Karpas-422 (cell line): ENCODE data around the gene CASP1. TPM values are rescaled to one million over a fixed set of nuclear protein-coding genes. Genes with fewer than 3 reads are reported as not detected.
A peak's percentile ranks its signal among the peaks of the same experiment; 100 is the strongest.
"Not testable (repeated sequence)": the region's sequence is repeated elsewhere in the genome, so short reads cannot be mapped to it uniquely, and the experiment has no call there.

ENCODE experiments used
- DNase-seq: peaks from one replicate; pipeline ENCODE4 v3.0.0-alpha.2; 2015
- H2AFZ ChIP-seq: fragments of 200-600 bp; sonication (generic); 2 replicates; pipeline ENCODE4 v1.6.1; 2014; ENCODE audit warnings: antibody characterized with exemption, low read length, mixed read lengths
- H3K27ac ChIP-seq: fragments of 200-600 bp; sonication (generic); 2 replicates; pipeline ENCODE4 v1.5.1; 2014; ENCODE audit warnings: mild to moderate bottlenecking, low read length, moderate library complexity
- H3K27me3 ChIP-seq: fragments of 200-600 bp; sonication (generic); 2 replicates; pipeline ENCODE4 v1.6.1; 2014; ENCODE audit warnings: low read length, mixed read lengths
- H3K36me3 ChIP-seq: fragments of 200-600 bp; sonication (generic); 2 replicates; pipeline ENCODE4 v1.6.1; 2014; ENCODE audit warnings: low read length, mixed read lengths; ENCODE audit not compliant: insufficient read depth
- H3K4me1 ChIP-seq: fragments of 200-600 bp; sonication (generic); 2 replicates; pipeline ENCODE4 v1.6.1; 2014; ENCODE audit warnings: mild to moderate bottlenecking, low read length, mixed read lengths
- H3K4me2 ChIP-seq: fragments of 200-600 bp; sonication (generic); 2 replicates; pipeline ENCODE4 v1.6.1; 2014; ENCODE audit warnings: low read length, low read depth, mild to moderate bottlenecking; ENCODE audit not compliant: poor library complexity, severe bottlenecking
- H3K4me3 ChIP-seq: fragments of 200-600 bp; sonication (generic); 2 replicates; pipeline ENCODE4 v1.5.1; 2014; ENCODE audit warnings: mild to moderate bottlenecking, antibody characterized with exemption, low read length, mixed read lengths
- H3K79me2 ChIP-seq: fragments of 200-600 bp; sonication (generic); 2 replicates; pipeline ENCODE4 v1.6.1; 2014; ENCODE audit warnings: mild to moderate bottlenecking, low read length, mixed read lengths
- H3K9ac ChIP-seq: fragments of 200-600 bp; sonication (generic); 2 replicates; pipeline ENCODE4 v1.6.0; 2014; ENCODE audit warnings: low read length
- H3K9me2 ChIP-seq: fragments of 200-600 bp; sonication (generic), shearing (Covaris generic); replicated peaks from 2 replicates; pipeline ENCODE4 v1.6.0; 2014; ENCODE audit warnings: mild to moderate bottlenecking, low read length, moderate library complexity; ENCODE audit not compliant: insufficient read depth
- H3K9me3 ChIP-seq: fragments of 300-700, 200-600 bp; sonication (generic); 2 replicates; pipeline ENCODE4 v1.6.1; 2014; ENCODE audit warnings: low read length, mixed read lengths
- H4K20me1 ChIP-seq: fragments of 200-600 bp; sonication (generic); 2 replicates; pipeline ENCODE4 v1.6.1; 2014; ENCODE audit warnings: mild to moderate bottlenecking, antibody characterized with exemption, low read length, low read depth; ENCODE audit not compliant: insufficient read depth
- total RNA-seq: library from RNA; depleted of rRNA; stranded (reverse); fragments of >200 nt; shearing (Covaris generic); gene quantifications from 2 replicates; pipeline ENCODE4 v1.2.3, GENCODE V29; 2014; ENCODE audit warnings: low replicate concordance; rRNA removed

The CASP1 gene
- total RNA-seq, result 3.9 and 8.0 TPM in 2 replicates

DNA sequence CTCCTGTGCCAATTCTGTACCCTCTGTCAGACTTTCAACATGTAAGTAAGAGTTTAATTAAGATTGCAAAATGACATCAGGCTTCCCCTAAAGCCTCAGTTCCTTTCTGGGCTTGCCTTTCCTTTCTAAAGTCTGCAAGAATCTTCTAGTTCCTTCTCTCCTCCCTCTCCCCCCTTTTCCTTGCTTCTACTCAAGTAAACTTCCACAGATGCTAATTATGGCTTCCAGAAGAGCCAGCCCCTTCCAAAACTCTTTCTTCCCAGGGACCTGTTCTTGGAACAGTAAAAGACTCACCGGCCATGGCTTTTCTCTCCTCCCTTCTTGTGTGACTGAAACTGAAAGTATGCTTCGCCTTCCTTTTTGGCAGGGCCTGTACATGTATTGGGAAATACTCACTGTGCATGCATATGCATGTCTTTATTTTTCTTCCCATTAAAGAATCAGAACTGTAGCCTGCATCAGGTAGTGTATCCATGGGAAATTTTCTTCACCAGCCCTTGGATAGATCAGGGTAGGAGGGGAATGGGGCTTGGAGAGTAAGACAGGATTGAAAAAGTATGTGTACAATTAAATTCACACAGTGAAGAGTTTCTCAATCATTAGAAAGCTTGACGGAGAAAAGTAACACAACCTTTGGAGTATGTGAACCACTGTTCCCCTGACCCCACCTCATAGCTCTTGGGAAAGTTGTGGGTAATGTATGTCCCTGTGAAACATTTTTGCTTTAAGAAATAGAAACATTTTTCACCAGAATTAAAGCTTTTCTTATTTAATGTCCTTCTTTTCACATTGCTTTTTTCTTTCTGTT is at the start of gene CASP1:
CASP1 (minus strand) TSS at position 332 of the 808 bp plus-strand sequence; CDS start at position 301, 31 bp downstream.
- Histone ChIP-seq H3K9ac (peak within 1 kb of the TSS; percentile 32; the same call in 1 of the 2 replicates), H3K9me2 (no peaks in the 10 kb centered on the region; the same call in 1 of the 2 replicates), H3K4me3 (peak within 1 kb of the TSS; percentile 39; the same call in 1 of the 2 replicates), H3K4me1 (peaks cover 2% of the 10 kb centered on the region; the same call in 1 of the 2 replicates), H3K79me2 (no peaks in the 10 kb centered on the region), H3K9me3 (no peaks in the 10 kb centered on the region), H4K20me1 (no peaks in the 10 kb centered on the region), H3K4me2 (peak within 1 kb of the TSS; percentile 20), H2AFZ (peak within 1 kb of the TSS; percentile 63; the same call in 1 of the 2 replicates), H3K27me3 (0 out of 2 replicates have a peak, but pooled peaks cover 3% of the 10 kb centered on the region), H3K36me3 (no peaks in the 10 kb centered on the region), H3K27ac (no peak within 1 kb of the TSS)
- peak; percentile 49 for DNase-seq

DNA sequence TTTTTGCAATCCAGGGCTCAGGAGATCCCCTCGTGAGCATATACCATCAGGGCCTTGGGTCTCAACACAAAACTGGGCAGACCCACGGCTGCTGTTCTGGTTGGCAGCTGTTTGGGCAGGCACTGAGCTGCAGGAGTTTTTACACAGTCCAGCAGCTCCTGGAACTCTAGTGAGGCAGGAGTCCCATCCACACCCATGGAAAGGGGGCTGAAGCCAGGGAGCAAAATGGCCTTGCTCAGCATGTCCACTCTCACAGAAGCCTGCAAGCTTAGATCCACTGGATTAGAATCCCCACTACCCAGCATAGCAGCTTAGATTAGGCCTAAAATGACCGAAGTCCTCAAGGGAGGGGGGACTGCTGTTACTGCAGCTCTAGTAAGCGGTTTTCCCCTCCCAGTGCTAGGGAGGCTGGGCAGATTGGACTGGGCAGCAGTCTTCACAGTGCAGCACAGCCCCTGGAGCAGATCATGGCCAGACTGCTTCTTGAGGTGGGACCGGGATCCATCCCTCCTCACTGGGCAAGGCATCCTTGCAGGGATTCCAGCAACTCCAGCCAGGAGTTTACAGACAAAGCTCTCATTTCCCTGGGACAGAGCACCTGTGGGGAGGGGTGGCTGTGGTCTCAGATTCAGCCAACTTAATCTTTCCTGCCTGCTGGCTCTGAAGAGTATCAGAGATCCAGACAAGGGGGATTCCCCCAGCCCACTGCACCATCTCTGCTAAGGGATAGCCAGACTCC is 46.6 kb upstream of the CASP1 start:
- no peaks in the 10 kb centered on the region for H3K79me2 ChIP-seq
- no peaks in the 10 kb centered on the region for H3K4me1 ChIP-seq
- no peak overlapping the region for H3K27ac ChIP-seq
- H3K9me2 ChIP-seq, result no peaks in the 10 kb centered on the region
- H3K27me3 ChIP-seq, result no peaks in the 10 kb centered on the region
- H2AFZ ChIP-seq, result no peak overlapping the region
- H3K36me3 ChIP-seq, result no peaks in the 10 kb centered on the region
- DNase-seq, result no peak
- H3K9me3 ChIP-seq, result no peaks in the 10 kb centered on the region
- no peaks in the 10 kb centered on the region for H4K20me1 ChIP-seq
- H3K4me2 ChIP-seq, result no peak overlapping the region
- H3K4me3 ChIP-seq, result no peak overlapping the region
- H3K9ac ChIP-seq, result no peak overlapping the region

DNA sequence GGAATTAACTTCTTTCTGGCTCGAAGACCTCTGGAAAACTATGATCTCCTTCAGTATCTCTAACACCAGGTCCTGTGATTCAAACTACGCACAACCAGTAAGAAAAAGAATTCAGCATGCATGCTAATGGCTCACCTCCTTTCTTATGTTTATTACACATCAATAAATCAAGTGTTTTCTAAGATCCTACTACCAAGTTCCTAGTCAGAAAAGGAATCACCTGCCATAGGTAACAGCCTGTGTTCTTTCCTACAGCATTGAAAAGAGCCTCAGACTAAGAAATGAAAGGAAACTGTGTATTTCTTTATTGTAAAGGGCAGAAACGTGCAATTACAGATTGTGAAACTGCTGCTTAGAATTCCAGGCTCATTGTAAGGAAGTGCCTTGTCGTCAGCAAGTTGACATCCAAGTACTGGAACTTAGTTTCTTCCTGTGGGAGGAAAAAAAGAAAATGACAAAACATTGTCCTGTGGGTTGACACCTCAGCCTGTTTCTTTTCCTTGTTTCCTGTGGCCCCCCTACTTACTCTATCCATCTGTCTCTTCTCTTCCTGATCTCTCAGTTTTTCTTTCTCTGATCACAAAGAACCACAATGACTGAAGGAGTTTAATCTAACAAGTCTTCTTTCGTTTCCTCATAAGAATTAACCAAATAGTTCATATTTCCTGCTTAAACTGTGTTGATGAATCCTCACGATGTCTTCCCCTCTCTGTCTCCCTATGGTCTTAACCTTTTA is 45.4 kb upstream of the CASP1 start:
- H3K9me3 ChIP-seq, H3K79me2 ChIP-seq, H3K9me2 ChIP-seq, H3K4me3 ChIP-seq, H3K4me2 ChIP-seq, DNase-seq, H2AFZ ChIP-seq, H3K27ac ChIP-seq, H3K36me3 ChIP-seq, H4K20me1 ChIP-seq, H3K27me3 ChIP-seq, H3K9ac ChIP-seq, H3K4me1 ChIP-seq: not testable (repeated sequence)

DNA sequence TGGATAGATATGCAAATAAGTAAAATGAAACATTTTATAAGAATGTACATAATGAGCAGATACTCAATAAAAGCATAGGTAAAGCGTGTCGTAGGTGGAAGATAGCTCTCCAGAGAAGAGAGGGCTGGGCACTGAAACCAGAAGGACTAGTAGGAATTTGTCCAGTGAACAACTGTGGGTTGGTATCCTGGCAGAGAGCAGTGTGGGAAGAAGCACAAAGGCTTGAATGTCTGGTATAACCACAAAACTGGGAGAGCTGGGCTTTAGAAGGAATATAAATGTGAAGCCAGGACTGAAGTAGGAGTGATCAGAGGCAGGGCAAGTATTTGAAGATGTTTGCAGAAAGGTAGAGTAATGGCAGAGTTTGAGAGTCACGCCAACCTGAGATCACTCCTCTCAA is 43.3 kb upstream of the CASP1 start:
- Histone ChIP-seq H3K4me1 (no peaks in the 10 kb centered on the region), H3K4me3 (no peak overlapping the region), H3K9me3 (no peaks in the 10 kb centered on the region), H3K9ac (no peak overlapping the region), H3K9me2 (no peaks in the 10 kb centered on the region), H4K20me1 (no peaks in the 10 kb centered on the region), H2AFZ (no peak overlapping the region), H3K79me2 (no peaks in the 10 kb centered on the region), H3K36me3 (no peaks in the 10 kb centered on the region), H3K27me3 (no peaks in the 10 kb centered on the region), H3K4me2 (no peak overlapping the region), H3K27ac (no peak overlapping the region)
- no peak for DNase-seq

DNA sequence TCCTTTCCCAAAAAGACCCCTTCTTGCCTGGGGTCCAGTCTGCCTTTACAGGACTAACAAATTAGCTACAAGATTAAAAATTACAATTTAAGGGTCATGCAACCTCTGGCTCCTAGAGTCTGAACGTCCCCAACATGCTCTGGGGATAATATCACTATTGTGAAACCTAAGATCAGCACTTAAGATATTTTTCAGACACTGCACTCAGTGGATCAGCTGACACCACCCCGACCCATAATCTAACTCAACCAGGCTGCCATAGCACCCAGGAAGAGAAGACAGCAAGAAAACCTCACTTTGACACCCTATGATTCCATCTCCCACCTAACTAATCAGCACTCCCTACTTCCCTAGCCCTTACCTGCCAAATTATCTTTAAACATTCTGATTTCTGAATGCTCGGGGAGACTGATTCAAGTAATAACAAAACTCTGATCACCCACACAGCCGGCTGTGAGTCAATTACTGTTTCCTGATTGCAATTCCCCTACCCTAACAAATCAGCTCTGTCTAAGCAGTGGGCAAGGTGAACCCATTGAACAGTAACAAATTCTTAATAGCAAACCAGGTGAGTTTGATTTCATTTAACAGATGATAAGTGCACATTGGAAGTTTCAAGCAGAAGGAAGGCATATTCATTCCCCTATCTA is 42.3 kb upstream of the CASP1 start:
- not testable (repeated sequence) for H3K79me2 ChIP-seq, DNase-seq, H3K27ac ChIP-seq, H3K27me3 ChIP-seq, H3K9me3 ChIP-seq, H3K9me2 ChIP-seq, H2AFZ ChIP-seq, H3K4me3 ChIP-seq, H3K4me1 ChIP-seq, H3K36me3 ChIP-seq, H3K4me2 ChIP-seq, H3K9ac ChIP-seq, H4K20me1 ChIP-seq

DNA sequence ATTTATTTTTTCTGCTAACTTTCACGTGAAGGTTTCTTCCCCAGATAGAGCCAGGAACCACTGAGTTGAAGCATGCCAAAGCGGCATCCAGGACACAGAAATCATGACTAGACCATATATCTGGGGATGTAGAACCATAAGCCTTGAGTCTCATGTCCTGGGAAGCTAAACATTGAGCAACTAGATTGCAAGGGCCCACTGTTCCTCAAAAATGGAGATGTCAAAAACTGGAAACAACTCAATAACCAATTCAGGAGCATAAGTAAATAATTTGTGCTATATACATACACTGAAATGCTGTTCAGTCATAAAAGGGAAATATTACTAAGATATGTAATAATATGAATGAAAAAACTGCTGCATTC is 39.2 kb upstream of the CASP1 start:
- Histone ChIP-seq H3K4me1 (no peaks in the 10 kb centered on the region), H2AFZ (no peak overlapping the region)

DNA sequence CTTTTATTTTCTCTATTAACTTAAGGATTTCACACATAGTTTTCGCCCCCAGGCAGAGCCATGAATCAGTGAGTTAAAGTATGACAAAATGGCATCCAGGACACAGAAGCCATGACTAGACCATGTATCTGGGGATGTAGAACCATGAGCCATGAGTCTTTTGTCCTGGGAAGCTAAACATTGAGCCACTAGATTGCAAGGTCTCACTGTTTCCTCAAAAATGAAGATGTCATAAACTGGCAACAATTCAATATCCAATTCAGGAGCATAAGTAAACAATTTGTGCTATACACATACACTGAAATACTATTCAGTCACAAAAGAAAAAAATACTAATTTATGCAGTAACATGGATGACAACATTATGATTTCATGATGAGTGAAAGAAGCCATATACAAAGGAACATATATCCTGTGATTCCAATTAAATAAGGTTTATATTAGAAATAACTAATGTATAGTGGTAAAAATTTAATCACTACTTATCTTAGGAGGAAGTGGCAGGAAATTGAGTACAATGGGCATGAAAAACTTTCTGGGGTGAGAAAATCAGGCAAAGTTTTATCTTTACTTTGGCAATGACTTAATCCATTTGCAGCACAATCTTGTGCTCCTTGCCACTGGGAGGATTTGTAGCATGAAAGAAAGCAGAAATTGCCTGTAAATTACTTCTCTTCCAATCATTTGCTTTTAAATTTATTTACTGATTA is 38.7 kb upstream of the CASP1 start:
- no peaks in the 10 kb centered on the region for H4K20me1 ChIP-seq
- no peak overlapping the region for H3K27ac ChIP-seq
- no peak overlapping the region for H2AFZ ChIP-seq
- H3K4me3 ChIP-seq, result no peak overlapping the region
- H3K79me2 ChIP-seq, result no peaks in the 10 kb centered on the region
- no peaks in the 10 kb centered on the region for H3K9me2 ChIP-seq
- H3K9ac ChIP-seq, result no peak overlapping the region
- H3K36me3 ChIP-seq, result no peaks in the 10 kb centered on the region
- DNase-seq, result no peak
- H3K4me2 ChIP-seq, result no peak overlapping the region
- H3K9me3 ChIP-seq, result no peaks in the 10 kb centered on the region
- no peaks in the 10 kb centered on the region for H3K27me3 ChIP-seq
- no peaks in the 10 kb centered on the region for H3K4me1 ChIP-seq

More for the DNA sequence above, 39.2 kb upstream of the CASP1 start:
- Histone ChIP-seq H3K27ac (no peak overlapping the region), H3K9ac (no peak overlapping the region), H3K79me2 (no peaks in the 10 kb centered on the region), H3K9me2 (no peaks in the 10 kb centered on the region), H3K4me2 (no peak overlapping the region), H3K36me3 (no peaks in the 10 kb centered on the region), H3K27me3 (no peaks in the 10 kb centered on the region), H4K20me1 (no peaks in the 10 kb centered on the region), H3K9me3 (no peaks in the 10 kb centered on the region), H3K4me3 (no peak overlapping the region)
- DNase-seq, result no peak
